KBM-7 (cell line): Measurements from ENCODE around the gene NOP58.
"Not testable (repeated sequence)": the region's sequence is repeated elsewhere in the genome, so short reads cannot be mapped to it uniquely, and the experiment has no call there.

Experiments used
- DNase-seq: peaks from one replicate; pipeline ENCODE4 v3.0.0-alpha.2; 2015
- in situ Hi-C: fragments of 300-500 bp; cut with MboI; formaldehyde crosslinking; loops from 2 replicates; pipeline ENCODE4 v1.14.3; 2020; ENCODE audit warnings: low sequenced_read_pairs, low pct_unique_long_range_greater_than_20kb, mixed read lengths

NOP58 gene

GRCh38 chr2:202290970-202291369, 25.4 kb downstream of the NOP58 start:
- DNase-seq = no peak
- in situ Hi-C loops = no loop called here

- no peak for DNase-seq
- in situ Hi-C loops = no loop called here
Measured at GRCh38 chr2:202299712-202300111, 34.1 kb downstream of the NOP58 start.

- DNase-seq = no peak
- in situ Hi-C loops = no loop called here
Measured at GRCh38 chr2:202306034-202306433, 40.5 kb downstream of the NOP58 start.

GRCh38 chr2:202307690-202308089, 42.1 kb downstream of the NOP58 start:
- DNase-seq = no peak
- in situ Hi-C loops = no loop called here

GRCh38 chr2:202311823-202312388, 46.3 kb downstream of the NOP58 start:
- DNase-seq = no peak
- in situ Hi-C loops = no loop called here

GRCh38 chr2:202314116-202314515, 48.6 kb downstream of the NOP58 start:
- DNase-seq = no peak
- in situ Hi-C loops = no loop called here

GRCh38 chr2:202317080-202317857, 51.7 kb downstream of the NOP58 start:
- in situ Hi-C loops = no loop called here
- peak; percentile 16 for DNase-seq

- in situ Hi-C loops, DNase-seq: not testable (repeated sequence)
Measured at GRCh38 chr2:202320362-202320761, 54.8 kb downstream of the NOP58 start.

GRCh38 chr2:202322435-202322834, 56.9 kb downstream of the NOP58 start:
- no peak for DNase-seq
- in situ Hi-C loops = no loop called here

- no peak for DNase-seq
- in situ Hi-C loops = no loop called here
Measured at GRCh38 chr2:202327858-202328257, 62.3 kb downstream of the NOP58 start.

GRCh38 chr2:202335791-202336467, 70.4 kb downstream of the NOP58 start:
- in situ Hi-C loops = no loop called here
- no peak for DNase-seq

- in situ Hi-C loops = no loop called here
Measured at GRCh38 chr2:202337151-202337550, 71.6 kb downstream of the NOP58 start.

GRCh38 chr2:202337706-202338346, 72.3 kb downstream of the NOP58 start:
- DNase-seq = no peak
- in situ Hi-C loops = no loop called here

More at GRCh38 chr2:202337151-202337550, 71.6 kb downstream of the NOP58 start:
- no peak for DNase-seq

GRCh38 chr2:202339071-202339870, 73.7 kb downstream of the NOP58 start:
- no peak for DNase-seq
- in situ Hi-C loops = no loop called here

GRCh38 chr2:202344178-202344577, 78.6 kb downstream of the NOP58 start:
- no peak for DNase-seq
- in situ Hi-C loops = no loop called here

GRCh38 chr2:202346180-202346579, 80.6 kb downstream of the NOP58 start:
- in situ Hi-C loops = no loop called here
- no peak for DNase-seq
